T1000 (cell line): ENCODE results near the gene USP17L17.
"Not testable (repeated sequence)": the region's sequence is repeated elsewhere in the genome, so short reads cannot be mapped to it uniquely, and the experiment has no call there.

Source experiments
- DNase-seq: peaks from one replicate; lab custom pipeline; 2025; ENCODE audit warnings: mixed read lengths; lab: John Stamatoyannopoulos, UW

The USP17L17 gene

DNA sequence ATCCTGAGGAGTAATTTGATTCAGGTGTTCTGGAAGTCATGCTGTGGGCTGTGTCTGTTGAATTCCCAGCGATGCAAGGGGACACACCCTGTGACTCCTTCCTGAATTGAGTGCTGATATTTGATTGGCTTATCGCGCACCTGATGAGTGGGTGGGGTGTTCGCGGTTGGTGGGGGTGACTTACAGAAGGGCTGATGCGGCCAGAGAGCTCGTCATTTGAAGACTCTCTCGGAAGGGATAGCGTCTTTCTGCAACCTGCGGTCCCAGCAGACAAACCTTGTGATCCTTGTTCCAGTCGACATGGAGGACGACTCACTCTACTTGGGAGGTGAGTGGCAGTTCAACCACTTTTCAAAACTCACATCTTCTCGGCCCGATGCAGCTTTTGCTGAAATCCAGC, at the start of gene USP17L17:
USP17L17 (plus strand) TSS at position 301 of the 400 bp plus-strand sequence; CDS start at position 301, 0 bp downstream.
- DNase-seq: not testable (repeated sequence)

- DNase-seq: not testable (repeated sequence)
These were observed 33.3 kb upstream of the USP17L17 start, which contains the start of gene USP17L10 for GRCh38 chr4:9210357-9210756. USP17L10 (plus strand) TSS chr4:9210657; CDS start chr4:9210657, 0 bp downstream.

GRCh38 chr4:9214701-9215100, 29.0 kb upstream of the USP17L17 start:
- not testable (repeated sequence) for DNase-seq

DNA sequence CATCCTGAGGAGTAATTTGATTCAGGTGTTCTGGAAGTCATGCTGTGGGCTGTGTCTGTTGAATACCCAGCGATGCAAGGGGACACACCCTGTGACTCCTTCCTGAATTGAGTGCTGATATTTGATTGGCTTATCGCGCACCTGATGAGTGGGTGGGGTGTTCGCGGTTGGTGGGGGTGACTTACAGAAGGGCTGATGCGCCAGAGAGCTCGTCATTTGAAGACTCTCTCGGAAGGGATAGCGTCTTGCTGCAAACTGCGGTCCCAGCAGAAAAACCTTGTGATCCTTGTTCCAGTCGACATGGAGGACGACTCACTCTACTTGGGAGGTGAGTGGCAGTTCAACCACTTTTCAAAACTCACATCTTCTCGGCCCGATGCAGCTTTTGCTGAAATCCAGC, 28.6 kb upstream of the USP17L17 start, which contains the start of gene USP17L11:
USP17L11 (plus strand) TSS at position 301 of the 400 bp plus-strand sequence; CDS start at position 301, 0 bp downstream.
- not testable (repeated sequence) for DNase-seq

DNA sequence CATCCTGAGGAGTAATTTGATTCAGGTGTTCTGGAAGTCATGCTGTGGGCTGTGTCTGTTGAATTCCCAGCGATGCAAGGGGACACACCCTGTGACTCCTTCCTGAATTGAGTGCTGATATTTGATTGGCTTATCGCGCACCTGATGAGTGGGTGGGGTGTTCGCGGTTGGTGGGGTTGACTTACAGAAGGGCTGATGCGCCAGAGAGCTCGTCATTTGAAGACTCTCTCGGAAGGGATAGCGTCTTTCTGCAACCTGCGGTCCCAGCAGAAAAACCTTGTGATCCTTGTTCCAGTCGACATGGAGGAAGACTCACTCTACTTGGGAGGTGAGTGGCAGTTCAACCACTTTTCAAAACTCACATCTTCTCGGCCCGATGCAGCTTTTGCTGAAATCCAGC, 23.8 kb upstream of the USP17L17 start, which contains the start of gene USP17L12:
USP17L12 (plus strand) TSS at position 301 of the 400 bp plus-strand sequence; CDS start at position 301, 0 bp downstream.
- DNase-seq: not testable (repeated sequence)

DNA sequence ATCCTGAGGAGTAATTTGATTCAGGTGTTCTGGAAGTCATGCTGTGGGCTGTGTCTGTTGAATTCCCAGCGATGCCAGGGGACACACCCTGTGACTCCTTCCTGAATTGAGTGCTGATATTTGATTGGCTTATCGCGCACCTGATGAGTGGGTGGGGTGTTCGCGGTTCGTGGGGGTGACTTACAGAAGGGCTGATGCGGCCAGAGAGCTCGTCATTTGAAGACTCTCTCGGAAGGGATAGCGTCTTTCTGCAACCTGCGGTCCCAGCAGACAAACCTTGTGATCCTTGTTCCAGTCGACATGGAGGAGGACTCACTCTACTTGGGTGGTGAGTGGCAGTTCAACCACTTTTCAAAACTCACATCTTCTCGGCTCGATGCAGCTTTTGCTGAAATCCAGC, 19.1 kb upstream of the USP17L17 start, which contains the start of gene USP17L13:
USP17L13 (plus strand) TSS at position 301 of the 400 bp plus-strand sequence; CDS start at position 301, 0 bp downstream.
- not testable (repeated sequence) for DNase-seq

DNA sequence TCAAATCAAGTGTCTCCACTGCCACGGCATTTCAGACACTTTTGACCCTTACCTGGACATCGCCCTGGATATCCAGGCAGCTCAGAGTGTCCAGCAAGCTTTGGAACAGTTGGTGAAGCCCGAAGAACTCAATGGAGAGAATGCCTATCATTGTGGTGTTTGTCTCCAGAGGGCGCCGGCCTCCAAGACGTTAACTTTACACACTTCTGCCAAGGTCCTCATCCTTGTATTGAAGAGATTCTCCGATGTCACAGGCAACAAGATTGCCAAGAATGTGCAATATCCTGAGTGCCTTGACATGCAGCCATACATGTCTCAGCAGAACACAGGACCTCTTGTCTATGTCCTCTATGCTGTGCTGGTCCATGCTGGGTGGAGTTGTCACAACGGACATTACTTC, 13.4 kb upstream of the USP17L17 start:
- not testable (repeated sequence) for DNase-seq

- not testable (repeated sequence) for DNase-seq
These were observed 9.6 kb upstream of the USP17L17 start, which contains the start of gene USP17L15 for GRCh38 chr4:9234085-9234484. USP17L15 (plus strand) TSS chr4:9234385; CDS start chr4:9234385, 0 bp downstream.

DNA sequence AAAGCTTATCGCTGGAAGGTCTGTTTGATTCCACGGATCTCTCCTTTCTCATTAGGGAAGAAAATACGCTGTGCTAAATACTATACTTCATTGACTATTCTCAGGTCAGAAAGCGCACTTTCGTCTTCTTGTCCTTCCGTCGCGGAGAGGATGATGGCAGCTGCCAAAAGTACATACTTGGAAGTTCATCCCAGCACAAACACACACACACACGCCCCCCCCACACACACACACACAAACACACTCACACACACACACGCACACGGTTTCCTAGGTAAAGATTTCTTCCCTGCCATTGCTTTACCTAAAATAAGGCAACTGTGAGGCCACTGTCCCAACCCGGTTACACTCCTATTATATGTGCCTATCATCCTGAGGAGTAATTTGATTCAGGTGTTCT, 5.2 kb upstream of the USP17L17 start:
- DNase-seq: not testable (repeated sequence)

DNA sequence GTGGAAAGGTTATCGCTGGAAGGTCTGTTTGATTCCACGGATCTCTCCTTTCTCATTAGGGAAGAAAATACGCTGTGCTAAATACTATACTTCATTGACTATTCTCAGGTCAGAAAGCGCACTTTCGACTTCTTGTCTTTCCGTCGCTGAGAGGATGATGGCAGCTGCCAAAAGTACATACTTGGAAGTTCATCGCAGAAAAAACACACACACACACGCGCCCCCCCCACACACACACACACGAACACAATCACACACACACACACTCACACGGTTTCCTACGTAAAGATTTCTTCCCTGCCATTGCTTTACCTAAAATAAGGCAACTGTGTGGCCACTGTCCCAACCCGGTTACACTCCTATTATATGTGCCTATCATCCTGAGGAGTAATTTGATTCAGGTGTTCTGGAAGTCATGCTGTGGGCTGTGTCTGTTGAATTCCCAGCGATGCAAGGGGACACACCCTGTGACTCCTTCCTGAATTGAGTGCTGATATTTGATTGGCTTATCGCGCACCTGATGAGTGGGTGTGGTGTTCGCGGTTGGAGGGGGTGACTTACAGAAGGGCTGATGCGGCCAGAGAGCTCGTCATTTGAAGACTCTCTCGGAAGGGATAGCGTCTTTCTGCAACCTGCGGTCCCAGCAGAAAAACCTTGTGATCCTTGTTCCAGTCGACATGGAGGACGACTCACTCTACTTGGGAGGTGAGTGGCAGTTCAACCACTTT, 4.4 kb downstream of the USP17L17 start, which contains the start of gene USP17L18:
USP17L18 (plus strand) TSS at position 678 of the 728 bp plus-strand sequence; CDS start at position 678, 0 bp downstream.
- DNase-seq: not testable (repeated sequence)

GRCh38 chr4:9253078-9253477, 9.4 kb downstream of the USP17L17 start, which contains the start of gene USP17L19:
USP17L19 (plus strand) TSS chr4:9253378; CDS start chr4:9253378, 0 bp downstream.
- DNase-seq: not testable (repeated sequence)

GRCh38 chr4:9257824-9258223, 14.1 kb downstream of the USP17L17 start, which contains the start of gene USP17L20:
USP17L20 (plus strand) TSS chr4:9258124; CDS start chr4:9258124, 0 bp downstream.
- DNase-seq: not testable (repeated sequence)

GRCh38 chr4:9262572-9262971, 18.9 kb downstream of the USP17L17 start, which contains the start of gene USP17L21:
USP17L21 (plus strand) TSS chr4:9262872; CDS start chr4:9262872, 0 bp downstream.
- not testable (repeated sequence) for DNase-seq

DNA sequence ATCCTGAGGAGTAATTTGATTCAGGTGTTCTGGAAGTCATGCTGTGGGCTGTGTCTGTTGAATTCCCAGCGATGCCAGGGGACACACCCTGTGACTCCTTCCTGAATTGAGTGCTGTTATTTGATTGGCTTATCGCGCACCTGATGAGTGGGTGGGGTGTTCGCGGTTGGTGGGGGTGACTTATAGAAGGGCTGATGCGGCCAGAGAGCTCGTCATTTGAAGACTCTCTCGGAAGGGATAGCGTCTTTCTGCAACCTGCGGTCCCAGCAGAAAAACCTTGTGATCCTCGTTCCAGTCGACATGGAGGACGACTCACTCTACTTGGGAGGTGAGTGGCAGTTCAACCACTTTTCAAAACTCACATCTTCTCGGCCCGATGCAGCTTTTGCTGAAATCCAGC, 23.6 kb downstream of the USP17L17 start, which contains the start of gene USP17L22:
USP17L22 (plus strand) TSS at position 301 of the 400 bp plus-strand sequence; CDS start at position 301, 0 bp downstream.
- not testable (repeated sequence) for DNase-seq

GRCh38 chr4:9271719-9272118, 28.0 kb downstream of the USP17L17 start:
- not testable (repeated sequence) for DNase-seq
